LNCAP (cell line): ENCODE data around the gene LRRK2.

Source experiments
- TF ChIP-seq, protein P1 (sequence below): fragments of 450-650 bp; IDR thresholded peaks from 2 replicates; pipeline ENCODE4 v1.5.1; 2017; ENCODE audit warnings: mild to moderate bottlenecking

The LRRK2 gene

GRCh38 chr12:40216516-40217288 is 8.1 kb upstream of the LRRK2 start:
- TF ChIP-seq, protein P1, sequence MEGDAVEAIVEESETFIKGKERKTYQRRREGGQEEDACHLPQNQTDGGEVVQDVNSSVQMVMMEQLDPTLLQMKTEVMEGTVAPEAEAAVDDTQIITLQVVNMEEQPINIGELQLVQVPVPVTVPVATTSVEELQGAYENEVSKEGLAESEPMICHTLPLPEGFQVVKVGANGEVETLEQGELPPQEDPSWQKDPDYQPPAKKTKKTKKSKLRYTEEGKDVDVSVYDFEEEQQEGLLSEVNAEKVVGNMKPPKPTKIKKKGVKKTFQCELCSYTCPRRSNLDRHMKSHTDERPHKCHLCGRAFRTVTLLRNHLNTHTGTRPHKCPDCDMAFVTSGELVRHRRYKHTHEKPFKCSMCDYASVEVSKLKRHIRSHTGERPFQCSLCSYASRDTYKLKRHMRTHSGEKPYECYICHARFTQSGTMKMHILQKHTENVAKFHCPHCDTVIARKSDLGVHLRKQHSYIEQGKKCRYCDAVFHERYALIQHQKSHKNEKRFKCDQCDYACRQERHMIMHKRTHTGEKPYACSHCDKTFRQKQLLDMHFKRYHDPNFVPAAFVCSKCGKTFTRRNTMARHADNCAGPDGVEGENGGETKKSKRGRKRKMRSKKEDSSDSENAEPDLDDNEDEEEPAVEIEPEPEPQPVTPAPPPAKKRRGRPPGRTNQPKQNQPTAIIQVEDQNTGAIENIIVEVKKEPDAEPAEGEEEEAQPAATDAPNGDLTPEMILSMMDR = no peak

GRCh38 chr12:40219760-40220159 is 5.0 kb upstream of the LRRK2 start:
- TF ChIP-seq, protein P1 = no peak

- TF ChIP-seq, protein P1 = no peak
Observed at GRCh38 chr12:40222247-40222646, 2.5 kb upstream of the LRRK2 start.

DNA sequence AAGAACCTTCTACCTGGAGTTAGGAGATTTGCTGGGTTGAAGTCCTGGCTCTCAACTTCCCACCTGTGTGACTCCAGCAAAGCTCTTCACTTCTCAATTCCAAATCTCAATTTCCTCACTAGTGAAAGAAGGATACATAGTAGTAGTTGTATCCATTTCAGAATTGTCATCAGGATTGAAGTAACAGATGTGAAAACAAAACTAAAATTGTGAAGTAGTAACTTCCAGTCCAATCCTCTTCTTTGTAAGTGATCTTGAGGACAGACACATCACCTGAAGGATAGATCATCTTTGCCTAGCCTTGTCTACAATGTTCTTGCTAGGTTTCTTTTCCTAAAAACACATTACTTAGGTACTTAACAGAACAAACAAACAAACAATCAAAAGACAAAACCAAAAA is 1.2 kb upstream of the LRRK2 start:
- TF ChIP-seq, protein P1 = no peak

GRCh38 chr12:40225337-40225983 is 663 bp downstream of the LRRK2 start:
- TF ChIP-seq, protein P1 = no peak

DNA sequence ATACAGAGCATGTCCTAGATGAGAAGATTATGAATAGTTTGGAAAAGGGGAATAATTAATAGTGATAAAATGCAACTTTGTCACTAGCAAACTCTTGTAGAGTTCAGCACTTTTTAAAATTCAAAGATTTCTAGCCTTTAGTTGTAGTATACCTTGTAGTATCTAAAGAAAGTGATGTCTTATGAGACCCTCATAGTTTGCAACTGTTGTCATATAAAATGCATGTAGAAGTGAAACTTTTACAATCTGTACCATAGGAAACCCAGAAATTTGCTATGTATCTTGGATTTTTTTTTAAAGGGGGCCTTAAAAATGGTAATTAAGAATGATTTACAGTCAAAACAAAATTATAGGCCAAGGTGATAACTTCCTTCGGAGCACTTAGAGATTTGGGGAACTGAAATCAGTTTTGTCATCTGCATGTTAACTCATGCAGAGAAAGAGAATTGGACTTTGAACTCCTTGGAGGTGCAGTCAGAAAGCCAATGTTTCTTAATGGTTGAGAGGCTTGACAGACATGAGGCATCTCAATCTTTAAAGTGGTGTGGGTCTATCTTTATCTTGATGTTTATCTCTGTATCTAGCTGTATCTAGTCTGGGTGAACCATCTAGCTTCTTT is 1.3 kb downstream of the LRRK2 start:
- TF ChIP-seq, protein P1 = no peak

DNA sequence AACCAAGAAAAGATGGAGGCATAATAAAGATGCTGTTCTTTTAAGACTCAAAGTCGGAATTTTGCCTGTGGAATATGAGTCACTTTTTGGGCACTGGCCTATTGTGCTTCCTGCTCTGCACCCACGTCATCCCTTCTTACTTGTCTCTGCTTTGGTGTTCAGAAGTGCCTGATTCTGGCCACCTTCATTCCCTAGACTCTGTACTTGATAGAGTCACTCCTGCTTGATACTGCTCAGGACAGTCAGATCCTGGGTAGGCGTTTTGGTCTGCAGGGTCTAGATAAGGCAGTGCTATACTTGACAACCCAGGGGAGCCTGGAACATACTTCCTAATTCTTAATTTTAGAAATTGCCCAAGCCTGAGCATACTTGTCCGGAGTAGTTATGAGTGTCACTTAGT is 1.9 kb downstream of the LRRK2 start:
- TF ChIP-seq, protein P1 = no peak
